HG02840 (cell line): Measurements from ENCODE around the gene SCAMP2.

Experiments used
- ATAC-seq: cut with Tn5 transposase; IDR thresholded peaks from one replicate; pipeline ENCODE4 v1.9.1; 2021; ENCODE audit warnings: mild to moderate bottlenecking, moderate library complexity, moderate number of reproducible peaks; ENCODE audit not compliant: unreplicated experiment, low FRiP score

The SCAMP2 gene

DNA sequence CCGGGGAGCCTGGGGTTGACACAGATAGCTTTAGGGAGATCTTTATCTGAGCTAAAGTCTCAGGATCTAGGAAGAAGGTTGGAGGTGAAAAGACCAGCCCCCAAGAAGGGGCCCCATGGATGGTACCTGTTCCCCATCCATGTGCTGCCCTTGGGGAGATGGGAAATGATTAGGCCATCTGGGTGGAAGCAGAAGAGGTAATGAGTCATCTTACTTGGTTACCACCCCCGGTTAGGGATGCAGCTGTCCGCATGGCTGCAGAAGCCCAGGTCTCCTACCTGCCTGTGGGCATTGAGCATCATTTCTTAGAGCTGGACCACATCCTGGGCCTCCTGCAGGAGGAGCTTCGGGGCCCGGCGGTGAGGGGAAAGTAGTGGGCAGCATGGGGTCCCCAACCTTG is 49.8 kb downstream of the SCAMP2 start:
- ATAC-seq: no peak

DNA sequence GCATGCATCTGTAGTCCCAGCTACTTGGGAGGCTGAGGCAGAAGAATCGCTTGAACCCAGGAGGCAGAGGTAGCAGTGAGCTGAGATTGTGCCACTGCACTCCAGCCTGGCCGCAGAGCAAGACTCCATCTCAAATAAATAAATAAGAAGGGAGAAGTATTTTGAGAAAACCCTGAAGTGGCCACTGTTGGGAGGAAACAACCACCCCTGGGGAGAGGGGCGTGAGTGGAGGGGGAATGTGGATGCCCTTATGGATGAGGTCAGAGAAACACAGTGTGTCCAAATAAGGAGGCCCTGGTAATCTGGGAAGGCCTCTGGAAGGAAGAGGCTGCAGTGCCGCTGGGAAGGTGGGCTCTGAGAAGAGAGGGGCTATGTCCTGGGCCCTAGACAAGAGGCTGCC is 50.9 kb downstream of the SCAMP2 start:
- ATAC-seq: no peak

DNA sequence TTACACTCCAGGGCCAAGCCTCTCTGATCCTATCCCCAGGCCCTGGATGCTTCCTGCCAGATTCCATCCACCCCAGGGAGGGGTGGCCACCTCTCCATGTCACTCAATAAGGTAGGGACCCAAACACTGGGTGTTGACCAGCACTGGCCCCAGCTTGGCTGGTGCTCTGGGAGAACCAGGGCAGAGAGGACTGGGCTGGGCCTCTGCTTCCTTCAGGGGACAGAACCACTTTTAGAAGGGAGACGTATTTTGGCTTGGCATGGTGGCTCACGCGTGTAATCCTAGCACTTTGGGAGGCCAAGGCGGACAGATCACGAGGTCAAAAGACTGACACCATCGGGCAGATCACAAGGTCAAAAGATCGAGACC is 51.4 kb downstream of the SCAMP2 start:
- no peak for ATAC-seq

DNA sequence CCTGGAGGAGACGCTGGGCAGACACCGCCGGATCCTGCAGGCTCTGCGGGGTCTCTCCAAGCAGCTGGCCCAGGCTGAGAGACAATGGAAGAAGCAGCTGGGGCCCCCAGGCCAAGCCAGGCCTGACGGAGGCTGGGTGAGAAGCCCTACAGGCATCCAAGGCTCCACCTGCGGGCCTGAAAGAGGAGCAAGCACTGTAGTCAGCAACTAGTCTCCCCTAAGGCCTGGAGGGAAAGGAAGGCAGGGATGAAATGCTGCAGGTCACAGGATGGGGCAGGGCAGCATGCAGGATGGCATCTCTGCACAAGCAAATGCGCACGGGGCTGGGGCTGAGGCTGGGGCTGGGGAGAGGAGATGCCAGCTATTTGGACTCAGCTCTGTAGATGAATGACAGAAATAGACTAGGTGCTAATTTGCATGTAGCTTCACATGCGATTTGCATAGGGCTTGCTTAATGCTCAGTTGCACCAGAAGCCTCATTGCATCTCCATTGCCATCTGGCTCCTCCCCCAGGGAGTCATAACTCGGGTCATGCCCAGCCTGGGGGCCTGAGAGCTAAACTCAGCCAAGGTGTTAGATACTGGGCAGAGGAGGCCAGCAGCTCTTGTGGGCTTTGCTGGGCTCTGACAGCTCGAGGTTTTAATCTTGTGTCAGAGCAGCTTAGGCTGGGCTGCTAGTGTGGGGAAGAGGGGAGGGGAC is 51.9 kb downstream of the SCAMP2 start:
- no peak for ATAC-seq

DNA sequence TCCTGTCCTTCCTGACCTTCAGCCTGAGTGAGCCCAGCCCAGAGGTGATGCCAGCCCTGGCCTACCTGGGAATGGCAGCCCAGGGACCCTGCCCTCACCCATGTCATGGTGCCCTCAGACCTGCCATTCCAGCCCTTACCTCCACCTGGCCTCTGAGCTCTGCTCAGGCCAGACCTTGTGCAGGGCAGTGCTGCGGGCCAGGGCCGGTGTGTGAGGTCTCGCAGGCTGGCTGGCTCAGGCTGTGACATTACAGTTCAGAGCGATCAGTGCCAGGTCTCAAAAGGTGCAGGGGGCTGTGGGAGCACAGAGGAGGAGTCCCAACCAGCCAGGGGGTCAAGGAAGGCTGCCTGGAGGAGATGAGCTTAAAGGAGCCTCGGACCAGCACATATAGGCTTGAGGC is 53.1 kb downstream of the SCAMP2 start:
- no peak for ATAC-seq

GRCh38 chr15:74817370-74817737 is 55.8 kb downstream of the SCAMP2 start:
- no peak for ATAC-seq

GRCh38 chr15:74816624-74817369 is 56.4 kb downstream of the SCAMP2 start:
- no peak for ATAC-seq

DNA sequence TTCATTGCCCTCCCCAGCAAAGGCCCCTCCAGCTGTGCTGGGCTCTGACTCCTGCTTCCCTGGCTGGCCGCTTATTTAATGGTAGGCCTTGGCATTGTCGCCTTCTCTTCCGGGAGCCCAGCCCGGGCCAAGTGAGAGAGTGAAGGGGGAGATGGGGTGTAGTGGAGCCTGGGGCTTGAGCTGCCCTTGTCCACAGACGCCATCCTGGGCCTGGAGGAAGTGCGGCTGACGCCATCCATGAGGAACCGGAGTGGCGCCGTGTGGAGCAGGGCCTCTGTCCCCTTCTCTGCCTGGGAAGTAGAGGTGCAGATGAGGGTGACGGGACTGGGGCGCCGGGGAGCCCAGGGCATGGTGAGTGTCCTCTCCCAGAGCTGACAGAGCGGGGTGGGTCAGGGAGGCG is 57.2 kb downstream of the SCAMP2 start:
- no peak for ATAC-seq

GRCh38 chr15:74815121-74815934 is 57.8 kb downstream of the SCAMP2 start:
- no peak for ATAC-seq

DNA sequence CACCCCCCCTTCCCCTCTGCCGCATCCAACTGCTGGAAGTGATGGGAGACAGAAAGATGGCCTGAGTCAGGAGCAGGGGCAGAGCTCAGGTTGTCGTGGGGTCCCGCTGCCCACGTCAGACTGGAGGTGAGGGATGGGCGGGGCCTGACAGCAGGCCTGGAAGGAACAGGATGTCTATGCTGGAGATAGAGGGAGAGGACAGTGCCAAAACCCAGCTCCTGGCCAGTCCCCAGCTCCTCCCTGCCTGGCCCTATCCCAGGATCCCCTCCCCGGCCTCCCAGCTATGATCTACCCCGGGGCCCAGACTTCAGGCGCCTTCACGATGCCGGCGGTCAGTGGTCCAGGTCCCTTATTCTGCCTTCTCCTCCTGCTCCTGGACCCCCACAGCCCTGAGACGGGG is 60.6 kb downstream of the SCAMP2 start, which contains the start of gene LMAN1L:
LMAN1L (plus strand) TSS at position 303 of the 400 bp plus-strand sequence; CDS start at position 323, 20 bp downstream.
- ATAC-seq: no peak

GRCh38 chr15:74809956-74810355 is 63.2 kb downstream of the SCAMP2 start:
- no peak for ATAC-seq

GRCh38 chr15:74809242-74809641 is 63.9 kb downstream of the SCAMP2 start:
- no peak for ATAC-seq

GRCh38 chr15:74808840-74809229 is 64.3 kb downstream of the SCAMP2 start:
- no peak for ATAC-seq

DNA sequence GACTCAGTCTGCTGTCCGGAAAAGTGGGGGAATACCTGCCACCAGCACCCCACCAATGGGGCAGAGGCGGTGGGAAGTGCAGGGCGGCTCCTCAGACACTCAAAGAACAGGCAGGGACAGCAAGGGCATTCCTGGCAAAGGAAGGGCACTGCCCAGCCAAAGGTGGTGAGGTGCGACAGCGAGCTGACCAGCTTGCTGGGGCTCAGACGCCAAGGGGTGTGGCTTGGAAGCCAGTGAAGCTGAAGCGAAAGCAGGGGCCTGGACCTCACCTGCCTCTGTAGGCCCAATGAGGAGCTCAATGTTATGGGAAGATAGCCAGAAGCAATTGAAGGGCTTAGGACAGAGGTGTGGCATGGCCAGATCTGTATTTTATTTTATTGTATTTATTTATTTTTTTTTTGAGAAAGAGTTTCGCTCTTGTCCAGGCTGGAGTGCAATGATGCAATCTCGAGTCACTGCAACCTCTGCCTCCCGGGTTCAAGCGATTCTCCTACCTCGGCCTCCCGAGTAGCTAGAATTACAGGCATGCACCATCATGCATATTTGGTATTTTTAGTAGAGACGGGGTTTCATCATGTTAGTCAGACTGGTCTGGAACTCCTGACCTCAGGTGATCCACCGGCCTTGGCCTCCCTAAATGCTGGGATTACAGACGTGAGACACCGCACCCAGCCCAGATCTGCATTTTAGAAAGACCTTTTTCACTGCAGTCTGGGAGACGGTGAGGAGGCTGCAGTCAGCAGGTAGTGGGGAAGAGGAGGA is 64.9 kb downstream of the SCAMP2 start:
- ATAC-seq: no peak

DNA sequence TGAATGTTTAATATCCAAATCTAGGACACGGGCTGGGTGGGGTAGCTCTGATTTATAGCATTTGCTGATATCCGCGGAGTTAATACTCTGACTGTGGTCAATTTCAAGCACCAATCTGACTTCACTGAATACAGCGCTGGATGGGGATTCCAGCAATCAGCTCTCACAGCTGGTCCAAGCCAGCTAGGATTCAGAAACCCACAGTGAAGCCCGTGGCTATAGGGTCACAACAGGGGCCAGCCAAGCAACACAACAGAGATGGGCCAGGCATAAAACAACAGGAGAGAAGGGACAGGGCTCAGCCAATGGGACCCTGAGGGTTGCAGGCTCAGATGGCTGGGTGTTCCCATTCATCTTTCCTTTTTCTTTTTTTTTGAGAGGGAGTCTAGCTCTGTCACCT is 65.9 kb downstream of the SCAMP2 start:
- ATAC-seq: no peak

DNA sequence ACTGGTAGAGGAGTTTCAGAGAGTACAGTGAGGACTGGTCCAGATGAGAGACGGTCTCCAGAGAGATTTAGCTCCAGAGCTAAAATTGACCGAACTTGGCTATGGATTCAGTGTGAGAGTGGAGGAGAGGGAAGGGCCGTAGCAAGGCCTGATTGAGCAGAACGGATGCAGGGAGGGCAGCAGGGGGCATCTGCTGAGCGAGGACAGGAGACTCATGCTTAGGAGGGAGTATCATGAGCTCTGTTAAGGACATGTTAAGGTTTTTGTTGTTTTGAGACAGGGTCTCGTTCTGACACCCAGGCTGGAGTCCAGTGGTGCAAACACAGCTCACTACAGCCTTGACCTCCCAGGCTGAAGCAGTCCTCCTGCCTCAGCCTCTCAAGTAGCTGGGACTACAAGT is 68.2 kb downstream of the SCAMP2 start:
- ATAC-seq: no peak

GRCh38 chr15:74802862-74803447 is 70.2 kb downstream of the SCAMP2 start:
- ATAC-seq: no peak

- no peak for ATAC-seq
These were observed 70.9 kb downstream of the SCAMP2 start for GRCh38 chr15:74802290-74802689.

- ATAC-seq: no peak
These were observed 71.7 kb downstream of the SCAMP2 start for GRCh38 chr15:74801311-74801997.
